RWPE2 (cell line): Measurements from ENCODE around the gene BMAL2.
A peak's percentile ranks its signal among the peaks of the same experiment; 100 is the strongest.

ENCODE experiments used
- ATAC-seq: fragments of 200-7000 bp; cut with Tn5 transposase; 3 replicates; pipeline ENCODE4 v1.9.1; 2021; ENCODE audit warnings: low read depth
- DNase-seq: peaks from one replicate; pipeline ENCODE4 v3.0.0-alpha.2; 2020; ENCODE audit warnings: low spot score
- H3K27ac ChIP-seq: fragments of 450-650 bp; 2 replicates; pipeline ENCODE4 v1.5.1; 2017; ENCODE audit warnings: mild to moderate bottlenecking; ENCODE audit not compliant: poor library complexity, severe bottlenecking
- H3K27me3 ChIP-seq: fragments of 250-450 bp; sonication (Bioruptor Pico); 2 replicates; pipeline ENCODE4 v1.5.1; 2021; ENCODE audit warnings: mild to moderate bottlenecking, moderate library complexity; ENCODE audit not compliant: insufficient read depth, poor library complexity, severe bottlenecking
- H3K36me3 ChIP-seq: fragments of 250-450 bp; sonication (Bioruptor Pico); 2 replicates; pipeline ENCODE4 v1.5.1; 2020; ENCODE audit warnings: low read depth, mild to moderate bottlenecking, moderate library complexity
- H3K4me1 ChIP-seq: fragments of 250-450 bp; sonication (Bioruptor Pico); 2 replicates; pipeline ENCODE4 v1.5.1; 2021; ENCODE audit warnings: mild to moderate bottlenecking, moderate library complexity; ENCODE audit not compliant: insufficient read depth, poor library complexity, severe bottlenecking
- H3K4me3 ChIP-seq: fragments of 250-450 bp; sonication (Bioruptor Pico); 2 replicates; pipeline ENCODE4 v1.5.1; 2021; ENCODE audit warnings: mild to moderate bottlenecking, moderate library complexity; ENCODE audit not compliant: severe bottlenecking
- H3K9me3 ChIP-seq: fragments of 250-450 bp; sonication (Bioruptor Pico); 2 replicates; pipeline ENCODE4 v1.5.1; 2021; ENCODE audit warnings: mild to moderate bottlenecking, moderate library complexity; ENCODE audit not compliant: severe bottlenecking
- CTCF ChIP-seq: fragments of 450-650 bp; IDR thresholded peaks from one replicate; pipeline ENCODE4 v1.5.1; 2017; ENCODE audit warnings: mild to moderate bottlenecking, moderate library complexity; ENCODE audit not compliant: poor library complexity, severe bottlenecking

Gene BMAL2

GRCh38 chr12:27331927-27332324 is 710 bp upstream of the BMAL2 start:
- DNase-seq (no peak), ATAC-seq (no peak)
- no peaks in the 10 kb centered on the region for H3K27me3 ChIP-seq
- H3K9me3 ChIP-seq: no peaks in the 10 kb centered on the region
- H3K4me1 ChIP-seq: peaks cover 44% of the 10 kb centered on the region
- peak overlapping the region; percentile 85 for H3K27ac ChIP-seq
- no peaks in the 10 kb centered on the region for H3K36me3 ChIP-seq
- peak overlapping the region; percentile 74 for H3K4me3 ChIP-seq
- no peak for TF ChIP-seq CTCF

DNA sequence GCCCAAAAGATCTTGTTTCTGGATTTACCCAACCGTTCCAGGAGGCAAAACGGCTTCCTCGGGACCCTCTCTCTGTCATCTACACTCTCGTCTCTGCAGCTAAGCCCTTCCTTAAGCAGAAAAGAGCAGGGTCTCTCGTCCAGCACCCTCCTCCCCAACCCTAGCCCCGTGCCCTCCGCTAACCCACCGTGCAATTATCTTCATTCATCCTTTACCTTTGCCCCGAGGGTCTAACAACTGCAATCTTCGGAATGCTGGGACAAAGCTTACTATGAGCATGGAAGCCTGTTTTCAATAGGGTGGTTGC is 276 bp upstream of the BMAL2 start:
- TF ChIP-seq CTCF: no peak
- Histone ChIP-seq H3K4me1 (peaks cover 48% of the 10 kb centered on the region), H3K27ac (peak overlapping the region; percentile 85), H3K4me3 (peak overlapping the region; percentile 74), H3K36me3 (no peaks in the 10 kb centered on the region; the same call in 1 of the 2 replicates), H3K9me3 (no peaks in the 10 kb centered on the region), H3K27me3 (no peaks in the 10 kb centered on the region)
- ATAC-seq (no peak), DNase-seq (no peak)

- Histone ChIP-seq H3K9me3 (no peaks in the 10 kb centered on the region), H3K4me1 (peaks cover 49% of the 10 kb centered on the region), H3K27ac (peak overlapping the region; percentile 85), H3K4me3 (peak overlapping the region; percentile 74), H3K27me3 (no peaks in the 10 kb centered on the region), H3K36me3 (no peaks in the 10 kb centered on the region; the same call in 1 of the 2 replicates)
- no peak for ATAC-seq
- no peak for TF ChIP-seq CTCF
- DNase-seq: no peak
These were observed 870 bp downstream of the BMAL2 start for GRCh38 chr12:27333403-27334009.

DNA sequence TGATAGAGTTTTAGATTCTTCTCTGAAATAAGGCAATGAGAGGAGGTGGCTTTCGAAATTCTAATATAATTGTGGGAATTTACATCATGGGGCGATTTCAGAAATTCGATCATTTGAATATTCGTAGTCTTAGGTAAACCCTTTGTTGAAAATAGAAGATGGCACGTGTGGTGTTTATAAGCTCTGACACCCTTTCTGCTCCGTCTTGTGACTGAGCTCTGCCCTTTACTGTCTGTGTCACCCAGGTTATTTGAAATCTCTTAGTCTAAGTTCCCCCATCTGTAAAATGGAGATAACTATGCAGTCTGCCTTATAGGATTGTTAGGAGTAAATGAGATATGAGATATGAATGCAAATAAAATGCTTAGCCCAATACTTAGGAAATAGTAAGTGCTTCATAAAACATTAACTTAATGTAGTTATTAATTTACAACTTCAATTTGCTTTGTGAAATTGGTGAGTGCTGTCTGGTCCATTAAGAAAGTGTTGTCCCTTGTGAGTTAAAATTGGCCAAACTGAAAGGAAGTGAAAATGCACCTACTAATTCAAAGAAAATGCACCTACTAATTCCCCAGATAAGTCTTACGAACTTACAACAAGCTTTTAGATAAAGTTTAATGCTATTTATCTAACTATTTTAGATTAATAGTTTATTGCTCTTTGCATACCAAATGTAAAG is 1.5 kb downstream of the BMAL2 start:
- ATAC-seq (no peak), DNase-seq (no peak)
- H3K27ac ChIP-seq: peak overlapping the region; percentile 85
- no peak for TF ChIP-seq CTCF
- H3K4me3 ChIP-seq: peak overlapping the region; percentile 74
- H3K36me3 ChIP-seq: no peaks in the 10 kb centered on the region; the same call in 1 of the 2 replicates
- H3K27me3 ChIP-seq: no peaks in the 10 kb centered on the region
- H3K9me3 ChIP-seq: no peaks in the 10 kb centered on the region
- peaks cover 49% of the 10 kb centered on the region for H3K4me1 ChIP-seq

- H3K9me3 ChIP-seq: no peaks in the 10 kb centered on the region
- DNase-seq (no peak), ATAC-seq (no peak)
- TF ChIP-seq CTCF: no peak
- H3K27me3 ChIP-seq: no peaks in the 10 kb centered on the region
- peak overlapping the region; percentile 74 for H3K4me3 ChIP-seq
- peak overlapping the region; percentile 85 for H3K27ac ChIP-seq
- H3K36me3 ChIP-seq: no peaks in the 10 kb centered on the region; the same call in 1 of the 2 replicates
- peaks cover 49% of the 10 kb centered on the region for H3K4me1 ChIP-seq
These were observed 2.1 kb downstream of the BMAL2 start for GRCh38 chr12:27334721-27335082.
